DOHH2 (cell line): ENCODE results near the gene KLK8.

Experiments
- CTCF ChIP-seq: fragments of 200-600 bp; sonication (generic); IDR thresholded peaks from one replicate; pipeline ENCODE4 v1.5.1; 2014; ENCODE audit warnings: antibody characterized with exemption, mild to moderate bottlenecking, low read depth, low read length; ENCODE audit not compliant: poor library complexity, severe bottlenecking
- EZH2phosphoT487 ChIP-seq: fragments of 200-600 bp; sonication (generic); IDR thresholded peaks from 2 replicates; pipeline ENCODE4 v1.6.1; 2017; ENCODE audit warnings: borderline replicate concordance, mild to moderate bottlenecking, antibody characterized with exemption, low read length, moderate library complexity, mixed read lengths

- TF ChIP-seq CTCF (no peak), EZH2phosphoT487 (no peak)
Measured at GRCh38 chr19:51022526-51022925, 21.1 kb upstream of the KLK8 start.
